Inflammatory macrophage (primary cell): ENCODE measurements around the gene ARL3.
"Not testable (repeated sequence)": the region's sequence is repeated elsewhere in the genome, so short reads cannot be mapped to it uniquely, and the experiment has no call there.

Source experiments
- DNase-seq, 2 donors: peaks; one replicate each; pipeline ENCODE4 v3.0.0-alpha.2; 2020 to 2022

Gene ARL3

GRCh38 chr10:102670871-102671434, 43.2 kb downstream of the ARL3 start:
- DNase-seq = no peak

- no peak for DNase-seq
Measured at GRCh38 chr10:102670065-102670670, 44.0 kb downstream of the ARL3 start.

GRCh38 chr10:102669206-102670064, 44.8 kb downstream of the ARL3 start:
- no peak for DNase-seq

GRCh38 chr10:102668326-102669107, 45.7 kb downstream of the ARL3 start:
- DNase-seq = no peak

- DNase-seq = not testable (repeated sequence)
Measured at GRCh38 chr10:102667411-102667810, 46.8 kb downstream of the ARL3 start.

GRCh38 chr10:102665904-102666509, 48.2 kb downstream of the ARL3 start:
- no peak for DNase-seq

GRCh38 chr10:102661658-102662028, 52.6 kb downstream of the ARL3 start:
- DNase-seq = peak in 1 of 2 donors; percentile 42

GRCh38 chr10:102660888-102661657, 53.1 kb downstream of the ARL3 start:
- peak; percentile 33 to 79 for DNase-seq

GRCh38 chr10:102658802-102659201, 55.4 kb downstream of the ARL3 start:
- no peak for DNase-seq

- DNase-seq = no peak
Measured at GRCh38 chr10:102657984-102658724, 56.0 kb downstream of the ARL3 start.

- DNase-seq = no peak
Measured at GRCh38 chr10:102657451-102657850, 56.7 kb downstream of the ARL3 start.

GRCh38 chr10:102656791-102657371, 57.3 kb downstream of the ARL3 start:
- no peak for DNase-seq

GRCh38 chr10:102656026-102656425, 58.2 kb downstream of the ARL3 start:
- DNase-seq = no peak

- no peak for DNase-seq
Measured at GRCh38 chr10:102654969-102655368, 59.2 kb downstream of the ARL3 start.

GRCh38 chr10:102654566-102654965, 59.6 kb downstream of the ARL3 start:
- no peak for DNase-seq

GRCh38 chr10:102653060-102653459, 61.1 kb downstream of the ARL3 start:
- DNase-seq = no peak

- DNase-seq = peak; percentile 57 to 74
Measured at GRCh38 chr10:102652170-102652916, 61.9 kb downstream of the ARL3 start.

- DNase-seq = no peak
Measured at GRCh38 chr10:102651455-102652169, 62.6 kb downstream of the ARL3 start.
